ENCODE results near the gene SLC16A6.
"Not testable (repeated sequence)": the region's sequence is repeated elsewhere in the genome, so short reads cannot be mapped to it uniquely, and the experiment has no call there.

SLC16A6 gene, protein sequence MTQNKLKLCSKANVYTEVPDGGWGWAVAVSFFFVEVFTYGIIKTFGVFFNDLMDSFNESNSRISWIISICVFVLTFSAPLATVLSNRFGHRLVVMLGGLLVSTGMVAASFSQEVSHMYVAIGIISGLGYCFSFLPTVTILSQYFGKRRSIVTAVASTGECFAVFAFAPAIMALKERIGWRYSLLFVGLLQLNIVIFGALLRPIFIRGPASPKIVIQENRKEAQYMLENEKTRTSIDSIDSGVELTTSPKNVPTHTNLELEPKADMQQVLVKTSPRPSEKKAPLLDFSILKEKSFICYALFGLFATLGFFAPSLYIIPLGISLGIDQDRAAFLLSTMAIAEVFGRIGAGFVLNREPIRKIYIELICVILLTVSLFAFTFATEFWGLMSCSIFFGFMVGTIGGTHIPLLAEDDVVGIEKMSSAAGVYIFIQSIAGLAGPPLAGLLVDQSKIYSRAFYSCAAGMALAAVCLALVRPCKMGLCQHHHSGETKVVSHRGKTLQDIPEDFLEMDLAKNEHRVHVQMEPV

DNA sequence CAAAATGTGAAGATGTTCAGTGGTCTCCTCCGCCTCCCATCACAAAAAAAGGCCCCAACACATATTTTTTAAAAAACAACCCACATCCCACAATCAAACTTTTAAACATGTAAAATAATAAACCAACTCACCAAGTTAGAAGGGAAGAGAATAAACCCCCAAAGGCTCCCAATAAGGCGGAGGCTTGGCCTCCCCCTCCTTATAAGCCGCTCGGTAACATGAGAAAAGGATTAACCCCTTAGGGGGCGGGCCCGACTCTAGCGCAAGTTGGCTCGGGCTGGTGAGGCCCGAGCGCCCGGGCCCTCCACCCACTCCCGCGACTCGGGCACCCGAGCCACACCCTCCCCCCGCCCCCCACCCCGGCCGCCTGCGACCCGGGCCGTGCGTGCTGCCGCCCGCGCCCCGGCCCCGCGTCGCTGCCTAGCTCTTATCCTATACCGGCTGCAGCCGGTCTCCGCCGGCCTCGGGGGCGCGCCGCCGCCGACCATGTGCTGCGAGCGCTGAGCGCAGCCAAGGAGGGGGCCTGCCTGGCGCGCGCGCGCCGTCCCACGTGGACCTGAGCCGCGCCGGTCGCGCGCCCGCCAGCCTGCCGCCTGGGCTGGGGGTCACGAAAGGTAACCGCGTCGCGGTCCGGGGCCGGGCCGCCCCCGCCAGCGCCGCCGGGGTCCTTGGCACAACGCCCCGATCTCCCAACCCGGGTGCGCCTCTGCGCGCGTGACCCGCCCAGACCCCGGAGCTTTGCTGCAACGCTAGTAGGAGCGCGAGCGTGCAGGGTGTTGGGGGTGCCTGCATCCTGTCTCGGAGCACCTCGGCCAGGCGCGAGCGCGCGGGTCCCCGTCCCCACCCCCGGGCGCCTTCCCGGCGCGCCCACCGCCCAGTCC lies at the start of gene SLC16A6, which contains the start of gene ARSG:
SLC16A6 (minus strand) TSS at position 173 of the 881 bp plus-strand sequence. CDS start 12,807 bp downstream, outside the sequence.
ARSG (plus strand) TSS at position 541 of the 881 bp plus-strand sequence. CDS start 15,999 bp downstream, outside the sequence.
- H3K4me1 Mint-ChIP-seq = peaks cover 58% of the 10 kb centered on the region
- H3K27ac Mint-ChIP-seq = peak within 1 kb of the TSS; percentile 96
- peaks cover 7% of the 10 kb centered on the region for H3K36me3 Mint-ChIP-seq
- ATAC-seq (peak; percentile 76), DNase-seq (ENCODE audit: low spot score in 2 of 2) (peak; percentile 63 to 91)
- H3K9me3 Mint-ChIP-seq = no peaks in the 10 kb centered on the region
- peak within 1 kb of the TSS; percentile 97 for H3K4me3 Mint-ChIP-seq

DNA sequence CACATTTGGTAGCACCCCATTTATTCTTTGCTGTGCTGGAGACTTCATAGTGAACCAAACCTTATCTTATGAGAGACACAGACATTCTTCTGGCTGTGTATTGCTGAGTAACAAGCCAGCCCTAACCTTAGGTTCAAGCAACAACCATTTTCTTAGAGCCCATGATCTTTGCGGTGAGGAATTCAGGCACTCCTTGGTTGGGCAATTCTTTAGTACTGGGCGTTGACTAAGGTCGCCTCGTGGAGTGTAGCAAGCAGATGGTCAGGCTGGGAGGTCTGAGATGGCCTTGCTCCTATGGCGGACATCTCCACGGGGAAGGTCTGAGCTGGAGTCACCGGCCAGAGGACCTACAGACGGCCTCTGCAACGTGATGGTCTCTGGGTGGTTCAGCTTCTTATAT lies 43.5 kb upstream of the SLC16A6 start:
- Mint-ChIP-seq H3K4me3 (no peak overlapping the region), H3K4me1 (peaks cover 6% of the 10 kb centered on the region), H3K9me3 (peaks cover 11% of the 10 kb centered on the region), H3K27ac (no peak overlapping the region), H3K36me3 (no peaks in the 10 kb centered on the region)
- DNase-seq (ENCODE audit: low spot score in 2 of 2) = no peak
- no peak for ATAC-seq

- ATAC-seq; H3K4me1 Mint-ChIP-seq; DNase-seq (ENCODE audit: low spot score in 2 of 2); H3K36me3 Mint-ChIP-seq; H3K4me3 Mint-ChIP-seq; H3K27ac Mint-ChIP-seq: not testable (repeated sequence)
- H3K9me3 Mint-ChIP-seq = peaks cover 11% of the 10 kb centered on the region
Measured at GRCh38 chr17:68331932-68332331, 41.0 kb upstream of the SLC16A6 start.

- no peak for ATAC-seq
- H3K27ac Mint-ChIP-seq = no peak overlapping the region
- H3K4me1 Mint-ChIP-seq = peaks cover 26% of the 10 kb centered on the region
- no peaks in the 10 kb centered on the region for H3K36me3 Mint-ChIP-seq
- H3K4me3 Mint-ChIP-seq = no peak overlapping the region
- no peak for DNase-seq (ENCODE audit: low spot score in 2 of 2)
- H3K9me3 Mint-ChIP-seq = peaks cover 11% of the 10 kb centered on the region
Measured at GRCh38 chr17:68329331-68329730, 38.4 kb upstream of the SLC16A6 start.

- Mint-ChIP-seq H3K9me3 (peaks cover 11% of the 10 kb centered on the region), H3K27ac (peak overlapping the region; percentile 6), H3K36me3 (no peaks in the 10 kb centered on the region), H3K4me3 (no peak overlapping the region), H3K4me1 (peaks cover 29% of the 10 kb centered on the region)
- DNase-seq (ENCODE audit: low spot score in 2 of 2) = no peak
- ATAC-seq = no peak
Measured at GRCh38 chr17:68328676-68329075, 37.7 kb upstream of the SLC16A6 start.

GRCh38 chr17:68327823-68328557 lies 37.1 kb upstream of the SLC16A6 start:
- H3K27ac Mint-ChIP-seq = peak overlapping the region; percentile 6
- peaks cover 9% of the 10 kb centered on the region for H3K9me3 Mint-ChIP-seq
- no peak for DNase-seq (ENCODE audit: low spot score in 2 of 2)
- ATAC-seq = no peak
- H3K4me3 Mint-ChIP-seq = no peak overlapping the region
- no peaks in the 10 kb centered on the region for H3K36me3 Mint-ChIP-seq
- peaks cover 29% of the 10 kb centered on the region for H3K4me1 Mint-ChIP-seq

DNA sequence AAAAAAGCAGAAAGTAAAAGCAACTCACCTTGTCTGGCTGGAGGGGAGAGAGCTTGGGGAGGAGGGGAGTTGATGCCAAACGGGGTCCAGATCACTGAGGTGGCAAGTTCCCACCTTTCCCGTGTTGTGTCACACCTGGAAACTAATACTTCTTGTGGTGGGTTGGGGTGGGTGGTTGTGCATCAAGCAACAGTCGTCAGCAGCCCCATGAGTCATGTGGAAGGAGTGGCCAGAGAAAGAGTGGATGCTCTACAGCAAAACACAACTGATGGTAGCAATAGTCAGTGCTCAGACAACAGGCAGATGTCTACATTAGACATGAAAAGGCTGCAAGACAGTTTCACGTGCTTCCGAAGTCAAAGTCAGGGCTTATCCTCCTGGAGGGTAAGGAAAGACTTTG lies 35.8 kb upstream of the SLC16A6 start:
- peaks cover 8% of the 10 kb centered on the region for H3K9me3 Mint-ChIP-seq
- peak; percentile 94 for ATAC-seq
- H3K4me1 Mint-ChIP-seq = peaks cover 29% of the 10 kb centered on the region
- H3K4me3 Mint-ChIP-seq = no peak overlapping the region
- peak overlapping the region; percentile 63 for H3K27ac Mint-ChIP-seq
- H3K36me3 Mint-ChIP-seq = no peaks in the 10 kb centered on the region
- DNase-seq (ENCODE audit: low spot score in 2 of 2) = no peak

DNA sequence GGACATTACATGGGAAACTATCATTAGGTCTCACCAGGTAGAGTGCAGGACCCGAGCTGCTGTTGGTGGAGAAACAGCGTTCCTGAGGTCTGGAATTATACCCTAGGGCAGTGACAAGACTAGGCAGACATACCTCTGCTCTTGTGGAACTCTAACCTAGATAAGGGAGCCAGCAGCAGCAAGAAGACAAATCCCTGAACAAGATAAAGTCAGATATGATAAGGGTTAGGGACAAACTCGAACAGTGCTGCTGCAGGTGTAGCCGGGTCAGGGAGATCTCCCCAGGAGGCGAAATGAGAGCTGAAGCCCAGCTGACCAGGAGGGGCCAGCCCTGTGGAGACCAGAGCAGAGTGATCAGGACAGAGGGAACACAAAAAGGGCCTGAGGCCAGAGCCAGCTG lies 35.0 kb upstream of the SLC16A6 start:
- Mint-ChIP-seq H3K27ac (peak overlapping the region; percentile 63), H3K4me3 (no peak overlapping the region), H3K9me3 (peaks cover 3% of the 10 kb centered on the region), H3K4me1 (peaks cover 30% of the 10 kb centered on the region), H3K36me3 (no peaks in the 10 kb centered on the region)
- ATAC-seq = no peak
- no peak for DNase-seq (ENCODE audit: low spot score in 2 of 2)

GRCh38 chr17:68324654-68325336 lies 33.9 kb upstream of the SLC16A6 start:
- H3K4me3 Mint-ChIP-seq = no peak overlapping the region
- H3K4me1 Mint-ChIP-seq = peaks cover 42% of the 10 kb centered on the region
- no peak overlapping the region for H3K27ac Mint-ChIP-seq
- DNase-seq (ENCODE audit: low spot score in 2 of 2) (no peak), ATAC-seq (no peak)
- no peaks in the 10 kb centered on the region for H3K36me3 Mint-ChIP-seq
- H3K9me3 Mint-ChIP-seq = no peaks in the 10 kb centered on the region

DNA sequence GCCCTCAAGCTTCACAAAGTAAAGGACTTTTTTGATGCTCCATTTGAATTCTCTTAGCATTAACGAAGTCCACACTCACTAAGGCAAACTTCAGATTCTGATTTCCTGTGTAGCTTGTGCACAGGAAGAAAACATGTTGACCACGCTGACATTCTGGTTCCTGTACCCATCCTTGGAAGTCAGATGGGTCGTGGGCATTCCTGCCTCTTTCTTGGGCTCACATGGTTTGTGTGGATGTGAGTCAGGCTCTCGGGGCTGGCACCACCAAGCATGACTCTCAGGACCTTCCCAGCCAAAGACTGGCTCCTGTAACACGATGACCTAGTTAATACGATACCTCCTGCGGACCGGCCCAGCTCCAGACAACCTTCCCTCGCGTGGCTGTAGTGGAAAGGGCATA lies 33.2 kb upstream of the SLC16A6 start:
- ATAC-seq = no peak
- H3K36me3 Mint-ChIP-seq = no peaks in the 10 kb centered on the region
- H3K4me1 Mint-ChIP-seq = peaks cover 42% of the 10 kb centered on the region
- H3K9me3 Mint-ChIP-seq = no peaks in the 10 kb centered on the region
- no peak overlapping the region for H3K4me3 Mint-ChIP-seq
- DNase-seq (ENCODE audit: low spot score in 2 of 2) = no peak
- H3K27ac Mint-ChIP-seq = no peak overlapping the region

DNA sequence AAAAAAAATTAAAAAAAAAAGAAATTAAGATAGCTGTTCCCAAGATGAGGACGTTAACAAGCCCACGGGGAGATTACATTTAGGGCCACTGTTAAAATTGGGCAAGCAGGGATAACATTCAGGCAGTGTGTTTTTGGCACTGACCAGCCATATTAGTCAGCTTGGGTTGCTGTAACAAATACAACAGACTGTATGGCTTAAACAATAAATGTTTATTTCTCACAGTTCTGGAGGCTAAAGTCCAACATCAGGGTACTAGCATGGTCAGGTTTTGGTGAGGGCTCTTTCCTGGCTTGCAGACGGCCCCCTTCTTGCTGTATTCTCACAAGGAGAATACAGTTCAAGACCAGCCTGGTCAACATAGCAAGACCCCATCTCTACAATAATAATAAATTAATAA lies 31.7 kb upstream of the SLC16A6 start:
- Mint-ChIP-seq H3K27ac (no peak overlapping the region), H3K9me3 (no peaks in the 10 kb centered on the region), H3K4me3 (no peak overlapping the region), H3K36me3 (no peaks in the 10 kb centered on the region), H3K4me1 (peaks cover 52% of the 10 kb centered on the region)
- DNase-seq (ENCODE audit: low spot score in 2 of 2) (no peak), ATAC-seq (no peak)

DNA sequence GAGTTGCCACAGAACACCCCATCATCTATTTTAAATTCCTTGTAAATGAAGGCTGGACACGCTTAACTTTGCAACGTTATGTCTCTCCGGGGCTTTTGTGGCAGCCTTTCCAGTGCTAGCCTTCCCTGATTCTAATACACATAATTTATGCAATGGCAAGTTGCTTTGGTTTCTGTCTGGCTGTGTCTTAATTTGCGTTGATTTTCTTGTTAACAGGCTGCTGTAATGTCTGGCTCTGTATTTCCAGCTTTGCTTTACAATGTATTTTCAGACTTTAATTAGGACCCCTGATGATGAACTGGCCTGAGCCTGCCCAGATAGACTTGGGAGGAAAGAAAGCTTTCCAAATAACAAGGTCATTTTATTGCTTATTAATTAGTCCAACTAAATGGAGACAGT lies 30.6 kb upstream of the SLC16A6 start:
- Mint-ChIP-seq H3K4me1 (peaks cover 51% of the 10 kb centered on the region), H3K4me3 (no peak overlapping the region), H3K9me3 (no peaks in the 10 kb centered on the region), H3K27ac (no peak overlapping the region), H3K36me3 (no peaks in the 10 kb centered on the region)
- DNase-seq (ENCODE audit: low spot score in 2 of 2) (no peak), ATAC-seq (no peak)

GRCh38 chr17:68320943-68321555 lies 30.1 kb upstream of the SLC16A6 start:
- no peaks in the 10 kb centered on the region for H3K9me3 Mint-ChIP-seq
- H3K27ac Mint-ChIP-seq = no peak overlapping the region
- DNase-seq (ENCODE audit: low spot score in 2 of 2) = no peak
- H3K4me3 Mint-ChIP-seq = no peak overlapping the region
- ATAC-seq = no peak
- no peaks in the 10 kb centered on the region for H3K36me3 Mint-ChIP-seq
- H3K4me1 Mint-ChIP-seq = peaks cover 51% of the 10 kb centered on the region

DNA sequence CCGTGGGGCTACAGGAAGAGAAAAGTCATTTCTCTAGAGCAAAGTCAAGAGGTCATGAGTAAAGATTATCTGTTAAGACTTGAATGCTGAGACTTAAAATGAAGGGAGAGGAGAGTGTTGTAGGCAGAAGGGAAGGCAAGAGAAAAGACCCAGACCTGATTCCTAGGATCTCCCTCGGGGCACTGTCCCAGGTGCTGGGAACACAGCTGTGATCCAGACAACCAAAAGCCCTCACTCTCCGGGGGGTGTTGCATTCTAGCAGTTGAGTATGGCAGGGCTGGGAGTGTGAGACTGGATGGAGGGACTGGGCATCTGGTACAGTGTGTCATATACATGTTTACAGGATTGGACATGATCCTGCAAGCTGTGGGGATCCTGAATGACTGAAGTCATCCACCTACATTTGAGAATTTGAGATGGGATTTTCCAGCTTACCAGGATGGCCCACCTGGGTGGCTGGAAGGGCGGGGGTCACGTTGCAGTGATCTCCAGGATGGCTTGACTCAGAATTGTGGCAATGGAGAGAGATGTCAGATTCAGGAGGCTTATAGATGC lies 29.5 kb upstream of the SLC16A6 start:
- no peaks in the 10 kb centered on the region for H3K9me3 Mint-ChIP-seq
- peaks cover 52% of the 10 kb centered on the region for H3K4me1 Mint-ChIP-seq
- peak overlapping the region; percentile 20 for H3K27ac Mint-ChIP-seq
- no peaks in the 10 kb centered on the region for H3K36me3 Mint-ChIP-seq
- DNase-seq (ENCODE audit: low spot score in 2 of 2) (no peak), ATAC-seq (no peak)
- no peak overlapping the region for H3K4me3 Mint-ChIP-seq

All from stimulated activated effector memory CD8-positive, alpha-beta T cell treated with anti-CD3 and anti-CD28 coated beads, Interleukin-12 subunit alpha, Interleukin-12 subunit beta, amount 100 ng/mL, for 72 hours (primary cell).